Bronchial epithelial cell (primary cell): ENCODE measurements around the gene PSMD5. TPM values are rescaled to one million over a fixed set of nuclear protein-coding genes. Genes with fewer than 3 reads are reported as not detected.

Source experiments
- DNase-seq: peaks from one replicate; pipeline ENCODE4 v3.0.0-alpha.2; 2010; ENCODE audit warnings: low read depth
- FAIRE-seq: peaks from 2 replicates; lab custom pipeline; 2011; peaks lifted over from hg19 to GRCh38; lab: Jason Lieb, UNC
- H3K27me3 ChIP-seq: 2 replicates; pipeline ENCODE4 v1.5.1; 2011; ENCODE audit warnings: low read length; ENCODE audit not compliant: control insufficient read depth, insufficient read depth
- H3K36me3 ChIP-seq: 2 replicates; pipeline ENCODE4 v1.5.1; 2011; ENCODE audit warnings: low read length; ENCODE audit not compliant: control insufficient read depth, insufficient read depth
- H3K4me3 ChIP-seq: 2 replicates; pipeline ENCODE4 v1.5.1; 2011; ENCODE audit warnings: mild to moderate bottlenecking, low read depth, low read length, control low read depth
- CTCF ChIP-seq: IDR thresholded peaks from 2 replicates; pipeline ENCODE4 v1.5.1; 2011; ENCODE audit warnings: mild to moderate bottlenecking, moderate library complexity, low read length, control low read depth, inconsistent platforms; ENCODE audit not compliant: insufficient read depth, severe bottlenecking
- total RNA-seq: library from RNA; depleted of rRNA; stranded (reverse); fragments of >200 nt; gene quantifications from 2 replicates; pipeline ENCODE4 v1.2.1, GENCODE V29; 2014

Gene PSMD5
- total RNA-seq, 1 donor from 2014 or later = 12.4 TPM

- no peaks in the 10 kb centered on the region for H3K36me3 ChIP-seq
- TF ChIP-seq CTCF = no peak
- no peak overlapping the region for H3K4me3 ChIP-seq
- DNase-seq = no peak
- H3K27me3 ChIP-seq = no peaks in the 10 kb centered on the region
- no peak for FAIRE-seq
Measured at GRCh38 chr9:120882935-120883607, 40.3 kb upstream of the PSMD5 start.

GRCh38 chr9:120879446-120879845, 36.7 kb upstream of the PSMD5 start:
- TF ChIP-seq CTCF = no peak
- Histone ChIP-seq H3K27me3 (no peaks in the 10 kb centered on the region), H3K4me3 (no peak overlapping the region), H3K36me3 (no peaks in the 10 kb centered on the region)
- DNase-seq (no peak), FAIRE-seq (no peak)

GRCh38 chr9:120878188-120879130, 35.7 kb upstream of the PSMD5 start:
- H3K36me3 ChIP-seq = no peaks in the 10 kb centered on the region
- no peak for FAIRE-seq
- no peak for TF ChIP-seq CTCF
- no peak for DNase-seq
- H3K27me3 ChIP-seq = no peaks in the 10 kb centered on the region
- H3K4me3 ChIP-seq = no peak overlapping the region

GRCh38 chr9:120877276-120878034, 34.7 kb upstream of the PSMD5 start:
- Histone ChIP-seq H3K36me3 (no peaks in the 10 kb centered on the region), H3K4me3 (peak overlapping the region; percentile 57), H3K27me3 (no peaks in the 10 kb centered on the region)
- DNase-seq (no peak), FAIRE-seq (no peak)
- TF ChIP-seq CTCF = peak; percentile 29

- no peak for DNase-seq
- H3K4me3 ChIP-seq = peak within 1 kb of the TSS; percentile 57
- no peaks in the 10 kb centered on the region for H3K27me3 ChIP-seq
- peak; percentile 7 for TF ChIP-seq CTCF
- H3K36me3 ChIP-seq = peaks cover 3% of the 10 kb centered on the region
- no peak for FAIRE-seq
Measured at GRCh38 chr9:120876842-120877240, 34.1 kb upstream of the PSMD5 start, which contains the start of gene PHF19. Gene PHF19, minus strand, starts transcription at chr9:120877188. Its CDS starts 2,447 bp downstream, at chr9:120874741.
